GM06990 (cell line): ENCODE results near the gene STK17A.

Experiments
- DNase-seq: peaks from one replicate; pipeline ENCODE4 v3.0.0-alpha.2; 2011; ENCODE audit not compliant: insufficient read length; ENCODE audit errors: extremely low read depth
- H3K27me3 ChIP-seq: replicated peaks from 2 replicates; pipeline ENCODE4 v1.6.0; 2011; ENCODE audit warnings: low read length; ENCODE audit not compliant: control insufficient read depth, insufficient read depth
- H3K36me3 ChIP-seq: 2 replicates; pipeline ENCODE4 v1.5.1; 2011; ENCODE audit warnings: low read length; ENCODE audit not compliant: control insufficient read depth, insufficient read depth
- H3K4me3 ChIP-seq: replicated peaks from 2 replicates; pipeline ENCODE4 v1.5.1; 2011; ENCODE audit warnings: low read depth, mild to moderate bottlenecking, control low read depth, low read length
- CTCF ChIP-seq: IDR thresholded peaks from 2 replicates; pipeline ENCODE4 v1.5.1; 2011; ENCODE audit warnings: low read length, control low read depth, mild to moderate bottlenecking, inconsistent platforms; ENCODE audit not compliant: insufficient read depth, poor library complexity, severe bottlenecking

The STK17A gene

GRCh38 chr7:43650457-43651052, 67.6 kb downstream of the STK17A start:
- Histone ChIP-seq H3K36me3 (no peaks in the 10 kb centered on the region; the same call in 1 of the 2 replicates), H3K27me3 (no peaks in the 10 kb centered on the region), H3K4me3 (peak overlapping the region; percentile 46)
- DNase-seq, result peak; percentile 47
- no peak for TF ChIP-seq CTCF

- DNase-seq, result no peak
- H3K4me3 ChIP-seq, result no peak overlapping the region
- no peaks in the 10 kb centered on the region; the same call in 1 of the 2 replicates for H3K36me3 ChIP-seq
- no peak for TF ChIP-seq CTCF
- no peaks in the 10 kb centered on the region for H3K27me3 ChIP-seq
Measured at GRCh38 chr7:43652364-43652763, 69.5 kb downstream of the STK17A start.

- Histone ChIP-seq H3K4me3 (no peak overlapping the region), H3K27me3 (no peaks in the 10 kb centered on the region), H3K36me3 (no peaks in the 10 kb centered on the region; the same call in 1 of the 2 replicates)
- no peak for TF ChIP-seq CTCF
- no peak for DNase-seq
Measured at GRCh38 chr7:43653466-43653865, 70.6 kb downstream of the STK17A start.

GRCh38 chr7:43653891-43654504, 71.1 kb downstream of the STK17A start:
- no peak for DNase-seq
- Histone ChIP-seq H3K36me3 (no peaks in the 10 kb centered on the region; the same call in 1 of the 2 replicates), H3K4me3 (no peak overlapping the region)

GRCh38 chr7:43655584-43655983, 72.7 kb downstream of the STK17A start:
- Histone ChIP-seq H3K4me3 (no peak overlapping the region), H3K36me3 (no peaks in the 10 kb centered on the region; the same call in 1 of the 2 replicates), H3K27me3 (no peaks in the 10 kb centered on the region)
- no peak for TF ChIP-seq CTCF
- no peak for DNase-seq

More at GRCh38 chr7:43653891-43654504, 71.1 kb downstream of the STK17A start:
- TF ChIP-seq CTCF, result no peak
- H3K27me3 ChIP-seq, result no peaks in the 10 kb centered on the region
